ENCODE measurements around the gene MORC4. TPM values are rescaled to one million over a fixed set of nuclear protein-coding genes. Genes with fewer than 3 reads are reported as not detected.
"Not testable (repeated sequence)": the region's sequence is repeated elsewhere in the genome, so short reads cannot be mapped to it uniquely, and the experiment has no call there.

Gene MORC4
- total RNA-seq, 1 donor from 2014 or later: 5.7 TPM

- H3K4me3 Mint-ChIP-seq (ENCODE audit: low read depth): no peak overlapping the region
- no peak for DNase-seq (ENCODE audit: low spot score)
- intact Hi-C loops (cut with micrococcal nuclease): no loop called here
- H3K27ac Mint-ChIP-seq: no peak overlapping the region
- H3K27me3 Mint-ChIP-seq (ENCODE audit: low read depth): no peaks in the 10 kb centered on the region
- H3K36me3 Mint-ChIP-seq (ENCODE audit: low read depth): peaks cover 6% of the 10 kb centered on the region
- no peaks in the 10 kb centered on the region for H3K4me1 Mint-ChIP-seq (ENCODE audit: low read depth)
- H3K9me3 Mint-ChIP-seq: no peaks in the 10 kb centered on the region
Measured at GRCh38 chrX:106973433-106974149, 26.4 kb downstream of the MORC4 start.

GRCh38 chrX:106972896-106973295 lies 27.1 kb downstream of the MORC4 start:
- intact Hi-C loops (cut with micrococcal nuclease): no loop called here
- no peak for DNase-seq (ENCODE audit: low spot score)
- Mint-ChIP-seq H3K27ac (no peak overlapping the region), H3K9me3 (no peaks in the 10 kb centered on the region), H3K27me3 (ENCODE audit: low read depth) (no peaks in the 10 kb centered on the region), H3K4me1 (ENCODE audit: low read depth) (no peaks in the 10 kb centered on the region), H3K4me3 (ENCODE audit: low read depth) (no peak overlapping the region), H3K36me3 (ENCODE audit: low read depth) (peaks cover 6% of the 10 kb centered on the region)

- DNase-seq (ENCODE audit: low spot score); H3K27ac Mint-ChIP-seq; H3K9me3 Mint-ChIP-seq; H3K36me3 Mint-ChIP-seq (ENCODE audit: low read depth); H3K4me1 Mint-ChIP-seq (ENCODE audit: low read depth); H3K27me3 Mint-ChIP-seq (ENCODE audit: low read depth); intact Hi-C loops (cut with micrococcal nuclease); H3K4me3 Mint-ChIP-seq (ENCODE audit: low read depth): not testable (repeated sequence)
Measured at GRCh38 chrX:106966547-106966946, 33.5 kb downstream of the MORC4 start.

- Mint-ChIP-seq H3K27me3 (ENCODE audit: low read depth) (no peaks in the 10 kb centered on the region), H3K9me3 (no peaks in the 10 kb centered on the region), H3K4me3 (ENCODE audit: low read depth) (no peak overlapping the region), H3K4me1 (ENCODE audit: low read depth) (no peaks in the 10 kb centered on the region), H3K36me3 (ENCODE audit: low read depth) (peaks cover 9% of the 10 kb centered on the region), H3K27ac (no peak overlapping the region)
- DNase-seq (ENCODE audit: low spot score): no peak
- intact Hi-C loops (cut with micrococcal nuclease): no loop called here
Measured at GRCh38 chrX:106964290-106964689, 35.7 kb downstream of the MORC4 start.

- Mint-ChIP-seq H3K36me3 (ENCODE audit: low read depth) (peaks cover 4% of the 10 kb centered on the region), H3K4me1 (ENCODE audit: low read depth) (no peaks in the 10 kb centered on the region), H3K27ac (no peak overlapping the region), H3K9me3 (no peaks in the 10 kb centered on the region), H3K27me3 (ENCODE audit: low read depth) (no peaks in the 10 kb centered on the region), H3K4me3 (ENCODE audit: low read depth) (no peak overlapping the region)
- no peak for DNase-seq (ENCODE audit: low spot score)
- intact Hi-C loops (cut with micrococcal nuclease): no loop called here
Measured at GRCh38 chrX:106963111-106963510, 36.9 kb downstream of the MORC4 start.

- H3K9me3 Mint-ChIP-seq: no peaks in the 10 kb centered on the region
- no peak overlapping the region for H3K27ac Mint-ChIP-seq
- DNase-seq (ENCODE audit: low spot score): no peak
- no peak overlapping the region for H3K4me3 Mint-ChIP-seq (ENCODE audit: low read depth)
- intact Hi-C loops (cut with micrococcal nuclease): no loop called here
- H3K27me3 Mint-ChIP-seq (ENCODE audit: low read depth): no peaks in the 10 kb centered on the region
- H3K36me3 Mint-ChIP-seq (ENCODE audit: low read depth): no peaks in the 10 kb centered on the region
- no peaks in the 10 kb centered on the region for H3K4me1 Mint-ChIP-seq (ENCODE audit: low read depth)
Measured at GRCh38 chrX:106959901-106960300, 40.1 kb downstream of the MORC4 start.

- Mint-ChIP-seq H3K27ac (no peak overlapping the region), H3K4me3 (ENCODE audit: low read depth) (no peak overlapping the region), H3K9me3 (no peaks in the 10 kb centered on the region), H3K27me3 (ENCODE audit: low read depth) (no peaks in the 10 kb centered on the region), H3K36me3 (ENCODE audit: low read depth) (no peaks in the 10 kb centered on the region), H3K4me1 (ENCODE audit: low read depth) (no peaks in the 10 kb centered on the region)
- intact Hi-C loops (cut with micrococcal nuclease): no loop called here
- DNase-seq (ENCODE audit: low spot score): no peak
Measured at GRCh38 chrX:106957856-106958255, 42.2 kb downstream of the MORC4 start.

GRCh38 chrX:106955004-106955772 lies 44.8 kb downstream of the MORC4 start:
- Mint-ChIP-seq H3K36me3 (ENCODE audit: low read depth) (no peaks in the 10 kb centered on the region), H3K4me1 (ENCODE audit: low read depth) (no peaks in the 10 kb centered on the region), H3K27me3 (ENCODE audit: low read depth) (no peaks in the 10 kb centered on the region), H3K4me3 (ENCODE audit: low read depth) (no peak overlapping the region), H3K9me3 (no peaks in the 10 kb centered on the region), H3K27ac (no peak overlapping the region)
- no peak for DNase-seq (ENCODE audit: low spot score)
- intact Hi-C loops (cut with micrococcal nuclease): no loop called here

- H3K27me3 Mint-ChIP-seq (ENCODE audit: low read depth): no peaks in the 10 kb centered on the region
- H3K9me3 Mint-ChIP-seq: no peaks in the 10 kb centered on the region
- H3K36me3 Mint-ChIP-seq (ENCODE audit: low read depth): no peaks in the 10 kb centered on the region
- H3K4me1 Mint-ChIP-seq (ENCODE audit: low read depth): no peaks in the 10 kb centered on the region
- no peak for DNase-seq (ENCODE audit: low spot score)
- H3K27ac Mint-ChIP-seq: no peak overlapping the region
- H3K4me3 Mint-ChIP-seq (ENCODE audit: low read depth): no peak overlapping the region
- intact Hi-C loops (cut with micrococcal nuclease): no loop called here
Measured at GRCh38 chrX:106954041-106954440, 46.0 kb downstream of the MORC4 start.

- no peak for DNase-seq (ENCODE audit: low spot score)
- no peaks in the 10 kb centered on the region for H3K27me3 Mint-ChIP-seq (ENCODE audit: low read depth)
- no peaks in the 10 kb centered on the region for H3K36me3 Mint-ChIP-seq (ENCODE audit: low read depth)
- intact Hi-C loops (cut with micrococcal nuclease): loop anchor here (2.0 kb wide), 1 partner anchor 54 kb away; no protein-coding TSS in a partner anchor
- no peaks in the 10 kb centered on the region for H3K9me3 Mint-ChIP-seq
- no peak overlapping the region for H3K4me3 Mint-ChIP-seq (ENCODE audit: low read depth)
- no peak overlapping the region for H3K27ac Mint-ChIP-seq
- no peaks in the 10 kb centered on the region for H3K4me1 Mint-ChIP-seq (ENCODE audit: low read depth)
Measured at GRCh38 chrX:106952988-106953387, 47.0 kb downstream of the MORC4 start.

GRCh38 chrX:106952538-106952937 lies 47.5 kb downstream of the MORC4 start:
- Mint-ChIP-seq H3K4me3 (ENCODE audit: low read depth) (no peak overlapping the region), H3K36me3 (ENCODE audit: low read depth) (no peaks in the 10 kb centered on the region), H3K27ac (no peak overlapping the region), H3K27me3 (ENCODE audit: low read depth) (no peaks in the 10 kb centered on the region), H3K4me1 (ENCODE audit: low read depth) (no peaks in the 10 kb centered on the region), H3K9me3 (no peaks in the 10 kb centered on the region)
- intact Hi-C loops (cut with micrococcal nuclease): loop anchor here (2.0 kb wide), 1 partner anchor 54 kb away; no protein-coding TSS in a partner anchor
- no peak for DNase-seq (ENCODE audit: low spot score)

- H3K9me3 Mint-ChIP-seq: no peaks in the 10 kb centered on the region
- H3K4me3 Mint-ChIP-seq (ENCODE audit: low read depth): no peak overlapping the region
- no peak for DNase-seq (ENCODE audit: low spot score)
- no peaks in the 10 kb centered on the region for H3K4me1 Mint-ChIP-seq (ENCODE audit: low read depth)
- no peaks in the 10 kb centered on the region for H3K36me3 Mint-ChIP-seq (ENCODE audit: low read depth)
- intact Hi-C loops (cut with micrococcal nuclease): loop anchor here (2.0 kb wide), 1 partner anchor 53 kb away; no protein-coding TSS in a partner anchor
- H3K27ac Mint-ChIP-seq: no peak overlapping the region
- no peaks in the 10 kb centered on the region for H3K27me3 Mint-ChIP-seq (ENCODE audit: low read depth)
Measured at GRCh38 chrX:106952089-106952488, 47.9 kb downstream of the MORC4 start.

- Mint-ChIP-seq H3K4me3 (ENCODE audit: low read depth) (no peak overlapping the region), H3K4me1 (ENCODE audit: low read depth) (no peaks in the 10 kb centered on the region), H3K27me3 (ENCODE audit: low read depth) (no peaks in the 10 kb centered on the region), H3K9me3 (no peaks in the 10 kb centered on the region), H3K27ac (no peak overlapping the region), H3K36me3 (ENCODE audit: low read depth) (no peaks in the 10 kb centered on the region)
- intact Hi-C loops (cut with micrococcal nuclease): no loop called here
- no peak for DNase-seq (ENCODE audit: low spot score)
Measured at GRCh38 chrX:106951230-106951629, 48.8 kb downstream of the MORC4 start.

All from activated T-helper 2 cell treated with anti-CD3 and anti-CD28 coated beads, Interferon-gamma antibody, Interleukin-2, Interleukin-4, amounts not matched to agents 10 μg/mL and 5 μg/mL and 100 μg/mL, durations not matched to agents 14 hours and 24 hours and 36 hours (primary cell).